Psoas muscle (tissue), 8 donors: Measurements from ENCODE around the gene NFE2L1. TPM values are rescaled to one million over a fixed set of nuclear protein-coding genes. Genes with fewer than 3 reads are reported as not detected.

Experiments used
- ATAC-seq, 4 donors: fragments of 200-7000 bp; cut with Tn5 transposase; one replicate each; pipeline ENCODE4 v1.9.1; 2020; ENCODE audit warnings: moderate library complexity in 3 of 4, mild to moderate bottlenecking in 2 of 4
- DNase-seq, 2 donors: peaks; one replicate each; pipeline ENCODE4 v3.0.0-alpha.2; 2020
- H3K27ac ChIP-seq: fragments of 200-600 bp; one replicate; pipeline ENCODE4 v1.8.0; 2022
- H3K27me3 ChIP-seq, 3 donors: fragments of 200-600 bp in 1 of 3; one replicate each; pipeline versions ENCODE4 v1.6.1 to v1.8.0; 2013 to 2022; ENCODE audit warnings: low read length in 2 of 3, mild to moderate bottlenecking in 2 of 3, moderate library complexity in 1 of 3; ENCODE audit not compliant: insufficient read depth in 3 of 3
- H3K36me3 ChIP-seq, 2 donors: fragments of 200-600 bp in 1 of 2; one replicate each; pipeline versions ENCODE4 v1.6.1 to v1.8.0; 2013 to 2022; ENCODE audit warnings: low read depth in 1 of 2, mild to moderate bottlenecking in 1 of 2, moderate library complexity in 1 of 2; ENCODE audit not compliant: insufficient read depth in 1 of 2
- H3K4me1 ChIP-seq: fragments of 200-600 bp; one replicate; pipeline ENCODE4 v1.8.0; 2022
- H3K4me3 ChIP-seq: fragments of 200-600 bp; one replicate; pipeline ENCODE4 v1.8.0; 2022; ENCODE audit warnings: mild to moderate bottlenecking
- H3K9me3 ChIP-seq: fragments of 200-600 bp; one replicate; pipeline ENCODE4 v1.8.0; 2022
- CTCF ChIP-seq: fragments of 200-600 bp; IDR thresholded peaks from one replicate; pipeline ENCODE4 v1.8.0; 2022; ENCODE audit warnings: antibody characterized with exemption
- WGBS, 3 donors: extraction: QIAGEN DNeasy Blood & Tissue Kit; methylation state at CpG; one replicate each; pipeline versions ENCODE4 v1.1.6 to v1.1.7; 2013; 5-methylcytosine and 5-hydroxymethylcytosine counted together
- intact Hi-C, 2 donors: fragments of 100-400 bp; cut with DNase I; formaldehyde crosslinking; loops; one replicate each; pipeline versions ENCODE4 v1.11.0 to v1.14.2; 2022
- polyA plus RNA-seq, 3 donors: library from polyadenylated mRNA; stranded (reverse); fragments of 200-250 nt; gene quantifications; one replicate each; pipeline ENCODE4 v1.2.3, GENCODE V29; 2013
- total RNA-seq, 4 donors: library from RNA; stranded (reverse); fragmentation: NEBNext Ultra II Directional in 2 of 4; extraction: Animal tissue kit (Norgen Biotek cat#: 25700) in 2 of 4; gene quantifications; one replicate each; pipeline versions ENCODE4 v1.2.1 to v1.2.4, GENCODE V29; 2021 to 2023
- donor health status: healthy with polysubstance abuse.
- donor health status: DM: no; HTN: no; CAD: no; lungs with moderate emphysema.
- donor health status: Bipolar disorder and iron deficiency.
- donor health status: healthy.
- donor health status: DM: yes; HTN: yes; CAD: no.
- donor health status: DM: no; HTN: no; CAD: no.
- donor health status: DM: no; HTN: no; CAD: no.
- donor health status: DM: yes; HTN: yes; CAD: no.

The NFE2L1 gene
- total and polyA plus RNA-seq, 7 donors, result 308 to 1,601 (median 1,124) TPM

- WGBS, 3 donors, result 17 to 30% (median 23%) methylated on average over 4 of the region's 4 CpGs
- ATAC-seq (no peak), DNase-seq (no peak)
- peaks cover 32 to 85% of the 10 kb centered on the region in 2 donors for H3K36me3 ChIP-seq
- H3K4me1 ChIP-seq, result peaks cover 88% of the 10 kb centered on the region
- peak overlapping the region; percentile 6 for H3K4me3 ChIP-seq
- no peak for TF ChIP-seq CTCF
- H3K9me3 ChIP-seq, result no peaks in the 10 kb centered on the region
- peak overlapping the region; percentile 77 for H3K27ac ChIP-seq
- no peaks in the 10 kb centered on the region for H3K27me3 ChIP-seq
- intact Hi-C loops, result no loop called here
Observed at GRCh38 chr17:48057626-48058025, 9.5 kb downstream of the NFE2L1 start.

- intact Hi-C loops, result no loop called here
- DNase-seq (no peak), ATAC-seq (no peak)
- Histone ChIP-seq H3K36me3 (peaks cover 32 to 90% of the 10 kb centered on the region in 2 donors), H3K4me1 (peaks cover 89% of the 10 kb centered on the region), H3K9me3 (no peaks in the 10 kb centered on the region), H3K27me3 (no peaks in the 10 kb centered on the region), H3K27ac (peak overlapping the region; percentile 77), H3K4me3 (peak overlapping the region; percentile 6)
- no peak for TF ChIP-seq CTCF
- WGBS, 3 donors, result 59 to 80% (median 61%) methylated on average over 11 of the region's 11 CpGs
Observed at GRCh38 chr17:48058393-48059124, 10.4 kb downstream of the NFE2L1 start.

GRCh38 chr17:48059125-48059668, 11.0 kb downstream of the NFE2L1 start:
- H3K9me3 ChIP-seq, result no peaks in the 10 kb centered on the region
- no peaks in the 10 kb centered on the region for H3K27me3 ChIP-seq
- peaks cover 33 to 91% of the 10 kb centered on the region in 2 donors for H3K36me3 ChIP-seq
- DNase-seq (no peak), ATAC-seq (no peak)
- H3K4me1 ChIP-seq, result peaks cover 88% of the 10 kb centered on the region
- peak overlapping the region; percentile 34 for H3K4me3 ChIP-seq
- intact Hi-C loops, result no loop called here
- TF ChIP-seq CTCF, result no peak
- 84 to 90% (median 88%) methylated on average over 32 of the region's 32 CpGs for WGBS, 3 donors
- H3K27ac ChIP-seq, result peak overlapping the region; percentile 77

- ATAC-seq (peak in 3 of 4 donors; percentile 31 to 34 (median 33)), DNase-seq (peak in 1 of 2 donors; percentile 65)
- intact Hi-C loops, result no loop called here
- H3K27ac ChIP-seq, result peak overlapping the region; percentile 92
- H3K4me3 ChIP-seq, result peak overlapping the region; percentile 41
- H3K27me3 ChIP-seq, result no peaks in the 10 kb centered on the region
- TF ChIP-seq CTCF, result no peak
- no peaks in the 10 kb centered on the region for H3K9me3 ChIP-seq
- H3K4me1 ChIP-seq, result peaks cover 94% of the 10 kb centered on the region
- 48 to 73% (median 49%) methylated on average over 7 of the region's 7 CpGs for WGBS, 3 donors
- peaks cover 37 to 84% of the 10 kb centered on the region in 2 donors for H3K36me3 ChIP-seq
Observed at GRCh38 chr17:48060249-48060648, 12.1 kb downstream of the NFE2L1 start.
